Hepatocyte (in vitro differentiated cells): ENCODE results near the gene PHACTR1.

Source experiments
- CTCF ChIP-seq: fragments of 200-600 bp; sonication (generic); IDR thresholded peaks from 2 replicates; pipeline ENCODE4 v1.5.1; 2016; ENCODE audit warnings: antibody characterized with exemption, mild to moderate bottlenecking; ENCODE audit not compliant: poor library complexity
- EZH2 ChIP-seq: fragments of 200-600 bp; sonication (generic); IDR thresholded peaks from 2 replicates; pipeline ENCODE4 v1.6.1; 2016; ENCODE audit warnings: antibody characterized with exemption, mild to moderate bottlenecking, borderline replicate concordance

- TF ChIP-seq CTCF (no peak), EZH2 (no peak)
Measured at GRCh38 chr6:12963567-12963966, 247.0 kb downstream of the PHACTR1 start.
